Pons (tissue), 1 donor: Measurements from ENCODE around the gene SEC61B.

Experiments
- DNase-seq: peaks from one replicate; pipeline ENCODE4 v3.0.0-alpha.2; 2016; ENCODE audit warnings: low spot score

Gene SEC61B

GRCh38 chr9:99274495-99274894 lies 52.4 kb downstream of the SEC61B start:
- DNase-seq, result no peak
